Measurements from ENCODE around the gene PLA2G10.
"Not testable (repeated sequence)": the region's sequence is repeated elsewhere in the genome, so short reads cannot be mapped to it uniquely, and the experiment has no call there.

PLA2G10 gene

GRCh38 chr16:14632693-14633569 lies 61.2 kb downstream of the PLA2G10 start, which contains the start of gene BFAR:
TSS of gene BFAR (plus strand) at chr16:14632951. CDS start at chr16:14644347, 11,396 bp downstream.
- Histone ChIP-seq H3K27me3 (ENCODE audit: insufficient read depth, insufficient read length) (no peaks in the 10 kb centered on the region), H3K4me1 (ENCODE audit: insufficient read depth, insufficient read length) (peaks cover 9% of the 10 kb centered on the region), H3K9me3 (ENCODE audit: insufficient read depth, low read length) (no peaks in the 10 kb centered on the region), H3K9ac (ENCODE audit: insufficient read length, low read depth) (peak within 1 kb of the TSS; percentile 99), H3K4me3 (ENCODE audit: insufficient read length, low read depth) (peak within 1 kb of the TSS; percentile 97), H3K36me3 (ENCODE audit: insufficient read depth, insufficient read length, low read length) (peaks cover 21% of the 10 kb centered on the region)
- peak; percentile 98 for DNase-seq (ENCODE audit: low read depth, low spot score)
- peak; percentile 17 for TF ChIP-seq YY1 (IDR thresholded peaks at IDR 0.05; ENCODE audit: insufficient read depth, insufficient read length)
- TF ChIP-seq SUZ12 (IDR thresholded peaks at IDR 0.05; ENCODE audit: extremely low read depth, insufficient read depth, insufficient read length), result no peak
- no peak for TF ChIP-seq ZNF274 (IDR thresholded peaks at IDR 0.05; ENCODE audit: low read depth, low read length)

- H3K9me3 ChIP-seq (ENCODE audit: insufficient read depth, low read length); H3K27me3 ChIP-seq (ENCODE audit: insufficient read depth, insufficient read length); DNase-seq (ENCODE audit: low read depth, low spot score); H3K4me1 ChIP-seq (ENCODE audit: insufficient read depth, insufficient read length): not testable (repeated sequence)
- H3K9ac ChIP-seq (ENCODE audit: insufficient read length, low read depth), result peak overlapping the region; percentile 12
- H3K4me3 ChIP-seq (ENCODE audit: insufficient read length, low read depth), result peak overlapping the region; percentile 19
- H3K36me3 ChIP-seq (ENCODE audit: insufficient read depth, insufficient read length, low read length), result peaks cover 36% of the 10 kb centered on the region
Observed at GRCh38 chr16:14630620-14631330, 63.3 kb downstream of the PLA2G10 start.

- DNase-seq (ENCODE audit: low read depth, low spot score), result peak; percentile 96
- peaks cover 40% of the 10 kb centered on the region for H3K36me3 ChIP-seq (ENCODE audit: insufficient read depth, insufficient read length, low read length)
- H3K4me1 ChIP-seq (ENCODE audit: insufficient read depth, insufficient read length), result peaks cover 7% of the 10 kb centered on the region
- peak within 1 kb of the TSS; percentile 90 for H3K4me3 ChIP-seq (ENCODE audit: insufficient read length, low read depth)
- no peak for TF ChIP-seq SUZ12 (IDR thresholded peaks at IDR 0.05; ENCODE audit: extremely low read depth, insufficient read depth, insufficient read length)
- H3K27me3 ChIP-seq (ENCODE audit: insufficient read depth, insufficient read length), result no peaks in the 10 kb centered on the region
- peak within 1 kb of the TSS; percentile 98 for H3K9ac ChIP-seq (ENCODE audit: insufficient read length, low read depth)
- no peaks in the 10 kb centered on the region for H3K9me3 ChIP-seq (ENCODE audit: insufficient read depth, low read length)
Observed at GRCh38 chr16:14629919-14630619, 64.0 kb downstream of the PLA2G10 start, which contains the start of gene PARN. TSS of gene PARN (minus strand) at chr16:14630260. CDS start at chr16:14630125, 135 bp downstream.

- no peak for DNase-seq (ENCODE audit: low read depth, low spot score)
Observed at GRCh38 chr16:14629612-14629918, 64.5 kb downstream of the PLA2G10 start.

GRCh38 chr16:14628806-14629611 lies 65.1 kb downstream of the PLA2G10 start:
- peak overlapping the region; percentile 98 for H3K9ac ChIP-seq (ENCODE audit: insufficient read length, low read depth)
- peak overlapping the region; percentile 90 for H3K4me3 ChIP-seq (ENCODE audit: insufficient read length, low read depth)
- TF ChIP-seq ZNF274 (IDR thresholded peaks at IDR 0.05; ENCODE audit: low read depth, low read length) (no peak), SUZ12 (IDR thresholded peaks at IDR 0.05; ENCODE audit: extremely low read depth, insufficient read depth, insufficient read length) (no peak), YY1 (IDR thresholded peaks at IDR 0.05; ENCODE audit: insufficient read depth, insufficient read length) (no peak)
- H3K9me3 ChIP-seq (ENCODE audit: insufficient read depth, low read length), result no peaks in the 10 kb centered on the region
- no peaks in the 10 kb centered on the region for H3K27me3 ChIP-seq (ENCODE audit: insufficient read depth, insufficient read length)
- peaks cover 40% of the 10 kb centered on the region for H3K36me3 ChIP-seq (ENCODE audit: insufficient read depth, insufficient read length, low read length)
- no peak for DNase-seq (ENCODE audit: low read depth, low spot score)
- H3K4me1 ChIP-seq (ENCODE audit: insufficient read depth, insufficient read length), result no peaks in the 10 kb centered on the region

More at GRCh38 chr16:14629612-14629918, 64.5 kb downstream of the PLA2G10 start:
- TF ChIP-seq SUZ12 (IDR thresholded peaks at IDR 0.05; ENCODE audit: extremely low read depth, insufficient read depth, insufficient read length) (no peak), YY1 (IDR thresholded peaks at IDR 0.05; ENCODE audit: insufficient read depth, insufficient read length) (no peak), ZNF274 (IDR thresholded peaks at IDR 0.05; ENCODE audit: low read depth, low read length) (no peak)
- Histone ChIP-seq H3K4me3 (ENCODE audit: insufficient read length, low read depth) (peak overlapping the region; percentile 90), H3K36me3 (ENCODE audit: insufficient read depth, insufficient read length, low read length) (peaks cover 39% of the 10 kb centered on the region), H3K9me3 (ENCODE audit: insufficient read depth, low read length) (no peaks in the 10 kb centered on the region), H3K27me3 (ENCODE audit: insufficient read depth, insufficient read length) (no peaks in the 10 kb centered on the region), H3K9ac (ENCODE audit: insufficient read length, low read depth) (peak overlapping the region; percentile 98), H3K4me1 (ENCODE audit: insufficient read depth, insufficient read length) (peaks cover 3% of the 10 kb centered on the region)

GRCh38 chr16:14627078-14627477 lies 67.0 kb downstream of the PLA2G10 start:
- H3K36me3 ChIP-seq (ENCODE audit: insufficient read depth, insufficient read length, low read length), result peaks cover 55% of the 10 kb centered on the region
- no peaks in the 10 kb centered on the region for H3K4me1 ChIP-seq (ENCODE audit: insufficient read depth, insufficient read length)
- H3K9me3 ChIP-seq (ENCODE audit: insufficient read depth, low read length), result no peaks in the 10 kb centered on the region
- H3K4me3 ChIP-seq (ENCODE audit: insufficient read length, low read depth), result no peak overlapping the region
- DNase-seq (ENCODE audit: low read depth, low spot score), result no peak
- TF ChIP-seq ZNF274 (IDR thresholded peaks at IDR 0.05; ENCODE audit: low read depth, low read length) (no peak), YY1 (IDR thresholded peaks at IDR 0.05; ENCODE audit: insufficient read depth, insufficient read length) (no peak), SUZ12 (IDR thresholded peaks at IDR 0.05; ENCODE audit: extremely low read depth, insufficient read depth, insufficient read length) (no peak)
- H3K27me3 ChIP-seq (ENCODE audit: insufficient read depth, insufficient read length), result no peaks in the 10 kb centered on the region
- no peak overlapping the region for H3K9ac ChIP-seq (ENCODE audit: insufficient read length, low read depth)

Data from NT2/D1 (cell line).